Effector memory CD8-positive, alpha-beta T cell (primary cell): ENCODE results near the gene RPS6KA5.
"Not testable (repeated sequence)": the region's sequence is repeated elsewhere in the genome, so short reads cannot be mapped to it uniquely, and the experiment has no call there.

ENCODE experiments used
- ATAC-seq: fragments of 150-1000 bp; cut with Tn5 transposase; replicated peaks from 2 replicates; pipeline ENCODE4 v1.10.0; 2021; ENCODE audit warnings: mild to moderate bottlenecking, moderate library complexity
- DNase-seq, 3 experiments: peaks; one replicate each; pipeline ENCODE4 v3.0.0; 2021
- H3K27ac Mint-ChIP-seq, 2 donors: one replicate each; pipeline ENCODE4 v1.8.0; 2022; ENCODE audit warnings: mild to moderate bottlenecking in 2 of 2, mixed read lengths in 2 of 2, moderate library complexity in 2 of 2
- H3K27me3 Mint-ChIP-seq, 2 donors: one replicate each; pipeline ENCODE4 v1.8.0; 2022; ENCODE audit warnings: mixed read lengths in 2 of 2
- H3K36me3 Mint-ChIP-seq: one replicate; pipeline ENCODE4 v1.8.0; 2022; ENCODE audit warnings: mild to moderate bottlenecking, moderate library complexity, mixed read lengths; ENCODE audit not compliant: insufficient read depth
- H3K4me1 Mint-ChIP-seq, 2 donors: one replicate each; pipeline ENCODE4 v1.8.0; 2022; ENCODE audit warnings: low read depth in 2 of 2, mixed read lengths in 2 of 2
- H3K4me3 Mint-ChIP-seq, 2 donors: one replicate each; pipeline ENCODE4 v1.8.0; 2022; ENCODE audit warnings: mild to moderate bottlenecking in 2 of 2, mixed read lengths in 2 of 2, moderate library complexity in 2 of 2
- H3K9me3 Mint-ChIP-seq, 2 donors: one replicate each; pipeline ENCODE4 v1.8.0; 2022; ENCODE audit warnings: mixed read lengths in 2 of 2

RPS6KA5 gene

DNA sequence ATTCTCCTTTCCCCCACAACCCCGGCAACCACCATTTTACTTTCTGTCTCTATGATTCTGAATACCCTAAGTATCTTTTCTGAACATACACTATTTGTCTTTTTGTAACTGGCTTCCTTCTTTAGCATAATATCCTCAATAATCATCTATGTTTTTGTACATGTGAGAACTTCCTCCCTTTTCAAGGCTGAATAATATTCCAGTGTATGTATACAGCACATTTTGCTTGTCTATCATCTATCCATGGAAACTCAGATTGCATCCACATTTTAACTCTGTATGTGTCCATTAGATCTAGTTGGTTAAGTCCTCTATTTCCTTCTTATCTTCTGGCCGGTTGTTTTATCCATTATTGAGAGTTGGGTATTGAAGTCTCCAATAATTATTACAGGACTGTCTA is 180.2 kb downstream of the RPS6KA5 start:
- Mint-ChIP-seq H3K36me3 (peaks cover 18% of the 10 kb centered on the region), H3K27me3 (no peaks in the 10 kb centered on the region), H3K9me3 (peaks cover 2 to 10% of the 10 kb centered on the region in 2 donors), H3K4me3 (no peak overlapping the region), H3K4me1 (no peaks in the 10 kb centered on the region), H3K27ac (no peak overlapping the region)
- DNase-seq = no peak
- no peak for ATAC-seq

- no peak for DNase-seq
- Mint-ChIP-seq H3K4me1 (no peaks in the 10 kb centered on the region), H3K36me3 (peaks cover 13% of the 10 kb centered on the region), H3K27me3 (no peaks in the 10 kb centered on the region), H3K4me3 (no peak overlapping the region), H3K9me3 (no peaks in the 10 kb centered on the region), H3K27ac (peak overlapping the region in 1 of 2 donors; percentile 3)
- ATAC-seq = no peak
These were observed 185.8 kb downstream of the RPS6KA5 start for GRCh38 chr14:90874599-90874998.

DNA sequence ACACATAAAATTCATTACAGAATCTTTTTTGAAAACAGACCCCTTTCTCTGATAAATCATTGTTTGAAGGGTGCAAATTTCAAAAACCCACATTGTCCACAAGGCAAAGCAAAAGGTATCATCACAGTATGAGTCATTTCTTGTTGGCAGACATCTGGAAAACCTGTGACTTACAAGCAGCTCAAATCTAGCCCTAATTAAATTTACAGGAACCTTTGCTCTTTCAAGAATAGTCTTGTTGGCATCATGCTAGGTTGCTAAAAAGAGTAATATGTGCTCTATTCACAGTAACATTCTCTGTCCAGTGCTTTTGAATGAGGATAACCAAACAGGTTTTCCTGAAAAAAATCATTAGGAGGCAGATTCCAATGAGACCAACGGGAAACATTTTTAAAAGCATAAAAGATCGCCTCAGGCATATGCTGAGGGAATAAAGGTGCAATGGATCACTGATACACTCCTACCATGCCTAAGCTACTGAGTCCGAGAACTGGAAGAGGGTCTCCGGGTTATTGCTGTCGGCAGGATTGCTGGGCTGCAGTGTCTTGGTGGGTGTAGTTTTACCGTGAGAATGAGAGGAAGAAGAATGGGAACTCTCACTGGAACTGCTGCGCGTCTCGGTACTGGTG is 188.7 kb downstream of the RPS6KA5 start:
- Mint-ChIP-seq H3K27me3 (no peaks in the 10 kb centered on the region), H3K36me3 (peaks cover 13% of the 10 kb centered on the region), H3K4me1 (no peaks in the 10 kb centered on the region), H3K27ac (no peak overlapping the region), H3K4me3 (no peak overlapping the region), H3K9me3 (no peaks in the 10 kb centered on the region)
- DNase-seq = no peak
- ATAC-seq = no peak

DNA sequence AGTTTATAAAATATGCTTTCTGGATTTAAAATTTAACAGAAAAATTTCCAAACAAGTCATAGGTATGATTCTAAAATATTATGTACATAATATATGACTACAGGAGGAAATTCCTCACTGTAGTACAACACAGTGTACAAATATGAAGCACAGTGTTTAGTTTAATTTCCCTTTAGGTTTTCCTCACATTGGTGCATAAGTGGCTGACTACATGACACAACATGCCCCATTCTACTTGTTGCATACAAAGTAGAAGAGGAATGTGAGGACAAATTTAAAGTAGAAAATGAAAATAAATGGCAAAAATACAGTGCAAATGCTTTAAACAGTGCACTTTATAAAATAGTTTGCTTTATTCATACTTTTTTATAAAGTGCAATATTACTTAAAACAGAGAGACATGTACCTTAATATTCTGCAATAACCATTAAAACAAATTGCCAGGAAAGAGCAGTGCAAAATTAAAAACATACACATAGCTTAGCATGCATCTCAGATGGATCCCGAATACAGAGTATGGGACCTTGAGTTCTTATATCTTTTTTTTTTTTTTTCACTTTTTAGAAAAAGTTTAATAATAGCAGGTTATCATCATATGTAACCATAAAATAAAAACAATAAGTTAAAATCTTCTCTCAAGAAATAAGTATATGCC is 189.4 kb downstream of the RPS6KA5 start:
- no peak overlapping the region for H3K4me3 Mint-ChIP-seq
- no peaks in the 10 kb centered on the region for H3K9me3 Mint-ChIP-seq
- ATAC-seq (no peak), DNase-seq (no peak)
- no peak overlapping the region for H3K27ac Mint-ChIP-seq
- H3K4me1 Mint-ChIP-seq = no peaks in the 10 kb centered on the region
- H3K36me3 Mint-ChIP-seq = peaks cover 13% of the 10 kb centered on the region
- no peaks in the 10 kb centered on the region for H3K27me3 Mint-ChIP-seq

DNA sequence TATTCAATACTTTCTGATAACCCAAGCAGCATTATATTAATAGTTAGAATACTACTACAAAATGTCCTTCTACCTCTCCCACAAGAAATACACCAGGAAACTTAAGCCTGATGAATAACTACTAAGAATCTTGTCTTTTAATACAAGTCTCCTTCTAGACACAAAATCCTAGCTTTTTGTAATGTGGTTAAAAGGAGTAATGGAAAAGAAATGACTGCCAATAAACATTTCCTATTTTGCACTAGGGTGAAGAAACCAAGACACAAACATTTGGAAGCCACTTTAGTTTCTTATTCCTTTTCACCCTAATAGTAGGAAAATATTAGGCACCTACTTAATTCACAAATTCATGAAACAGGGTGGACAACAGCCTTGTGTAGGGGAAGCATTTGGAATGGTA is 192.9 kb downstream of the RPS6KA5 start:
- H3K4me1 Mint-ChIP-seq = no peaks in the 10 kb centered on the region
- no peaks in the 10 kb centered on the region for H3K9me3 Mint-ChIP-seq
- no peak for ATAC-seq
- H3K36me3 Mint-ChIP-seq = peaks cover 3% of the 10 kb centered on the region
- H3K4me3 Mint-ChIP-seq = no peak overlapping the region
- no peaks in the 10 kb centered on the region for H3K27me3 Mint-ChIP-seq
- no peak for DNase-seq
- H3K27ac Mint-ChIP-seq = no peak overlapping the region

DNA sequence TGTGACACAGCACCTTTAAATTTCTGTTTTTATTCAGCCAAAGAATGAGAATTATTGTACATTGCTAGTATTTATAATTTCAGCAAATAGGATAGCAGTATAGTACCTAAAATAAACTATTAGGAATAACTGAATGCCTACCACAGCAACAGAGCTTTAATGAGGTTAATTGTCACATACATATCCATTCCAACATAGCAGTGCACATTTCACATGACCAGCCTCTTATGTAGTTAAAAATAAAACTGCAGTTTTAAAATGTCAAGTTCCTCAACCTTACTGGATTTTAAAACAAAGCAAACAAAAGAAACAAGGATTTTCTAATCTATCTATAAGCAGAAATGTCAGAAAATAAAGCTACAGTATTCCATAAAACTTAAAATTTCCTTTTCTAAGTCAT is 193.6 kb downstream of the RPS6KA5 start:
- H3K27me3 Mint-ChIP-seq = no peaks in the 10 kb centered on the region
- peaks cover 2% of the 10 kb centered on the region for H3K36me3 Mint-ChIP-seq
- no peak overlapping the region for H3K4me3 Mint-ChIP-seq
- no peak for DNase-seq
- no peak overlapping the region for H3K27ac Mint-ChIP-seq
- ATAC-seq = no peak
- no peaks in the 10 kb centered on the region for H3K4me1 Mint-ChIP-seq
- no peaks in the 10 kb centered on the region for H3K9me3 Mint-ChIP-seq

DNA sequence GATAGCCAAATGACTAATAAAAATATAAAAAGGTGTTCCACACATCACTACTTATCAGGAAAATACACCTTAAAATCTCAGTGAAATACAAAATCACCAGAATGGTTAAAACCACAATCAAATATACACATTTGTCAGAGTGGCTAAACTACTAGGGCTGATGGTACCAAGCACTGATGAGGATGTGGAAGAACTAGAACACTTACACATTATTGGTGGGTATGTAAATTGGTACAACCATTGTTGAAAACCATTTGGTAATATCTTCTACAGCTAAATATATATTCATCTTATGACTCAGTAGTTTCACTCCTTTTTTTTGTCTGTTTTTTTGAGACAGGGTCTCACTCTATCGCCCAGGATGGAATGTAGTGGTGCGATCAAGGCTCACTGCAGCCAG is 195.7 kb downstream of the RPS6KA5 start:
- Mint-ChIP-seq H3K27ac (no peak overlapping the region), H3K4me3 (no peak overlapping the region), H3K9me3 (no peaks in the 10 kb centered on the region), H3K4me1 (no peaks in the 10 kb centered on the region), H3K36me3 (no peaks in the 10 kb centered on the region), H3K27me3 (no peaks in the 10 kb centered on the region)
- no peak for ATAC-seq
- DNase-seq = no peak

GRCh38 chr14:90858511-90858910 is 201.9 kb downstream of the RPS6KA5 start:
- no peak overlapping the region for H3K27ac Mint-ChIP-seq

DNA sequence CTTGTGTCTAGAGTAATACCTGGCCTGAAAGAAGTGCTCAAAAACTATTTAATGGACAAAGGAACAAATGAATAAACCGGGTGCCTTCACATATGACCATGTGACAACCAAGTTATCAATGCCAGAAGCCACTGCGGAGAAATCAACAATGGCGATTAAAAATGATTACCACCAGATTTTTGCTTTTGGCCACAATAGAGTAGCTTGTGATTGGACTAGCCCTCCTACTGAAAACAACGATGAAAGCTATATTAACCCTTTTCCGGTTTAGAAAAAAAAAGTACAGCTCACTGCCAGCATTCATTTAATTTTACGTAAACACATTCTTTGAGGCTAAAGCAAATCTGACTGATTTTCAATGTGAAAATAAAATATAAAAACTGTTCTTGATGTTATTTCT is 202.6 kb downstream of the RPS6KA5 start:
- H3K27ac Mint-ChIP-seq = no peak overlapping the region
- no peaks in the 10 kb centered on the region for H3K27me3 Mint-ChIP-seq
- no peak overlapping the region for H3K4me3 Mint-ChIP-seq
- ATAC-seq (no peak), DNase-seq (no peak)
- no peaks in the 10 kb centered on the region for H3K36me3 Mint-ChIP-seq
- H3K9me3 Mint-ChIP-seq = no peaks in the 10 kb centered on the region
- no peaks in the 10 kb centered on the region for H3K4me1 Mint-ChIP-seq

More at GRCh38 chr14:90858511-90858910, 201.9 kb downstream of the RPS6KA5 start:
- no peaks in the 10 kb centered on the region for H3K4me1 Mint-ChIP-seq
- no peaks in the 10 kb centered on the region for H3K9me3 Mint-ChIP-seq
- H3K27me3 Mint-ChIP-seq = no peaks in the 10 kb centered on the region
- no peak for DNase-seq
- no peak for ATAC-seq
- no peaks in the 10 kb centered on the region for H3K36me3 Mint-ChIP-seq
- H3K4me3 Mint-ChIP-seq = no peak overlapping the region

GRCh38 chr14:90856115-90856514 is 204.3 kb downstream of the RPS6KA5 start:
- DNase-seq, H3K27me3 Mint-ChIP-seq, H3K9me3 Mint-ChIP-seq, H3K4me1 Mint-ChIP-seq, H3K36me3 Mint-ChIP-seq, H3K27ac Mint-ChIP-seq, ATAC-seq, H3K4me3 Mint-ChIP-seq: not testable (repeated sequence)

DNA sequence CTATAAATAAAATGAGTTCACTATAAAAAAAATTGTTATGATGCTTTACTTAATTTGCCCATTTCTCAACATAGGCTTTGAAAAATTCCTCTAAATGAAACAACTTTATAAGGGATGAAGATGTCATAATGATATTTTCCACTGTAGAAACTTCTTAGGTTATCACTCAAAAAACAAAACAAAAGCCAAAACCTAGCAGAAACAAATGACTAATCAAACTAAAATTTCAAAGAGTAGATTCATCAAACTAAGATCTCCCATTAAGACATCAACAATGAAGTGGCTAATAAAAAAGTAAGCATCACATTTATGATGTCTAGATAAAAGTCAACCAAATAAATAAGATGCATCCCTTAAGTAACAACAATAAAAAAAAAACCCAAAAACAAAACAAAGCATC is 207.3 kb downstream of the RPS6KA5 start:
- no peaks in the 10 kb centered on the region for H3K27me3 Mint-ChIP-seq
- DNase-seq = no peak
- H3K27ac Mint-ChIP-seq = no peak overlapping the region
- H3K4me3 Mint-ChIP-seq = no peak overlapping the region
- H3K9me3 Mint-ChIP-seq = no peaks in the 10 kb centered on the region
- no peaks in the 10 kb centered on the region for H3K4me1 Mint-ChIP-seq
- H3K36me3 Mint-ChIP-seq = peaks cover 4% of the 10 kb centered on the region
- ATAC-seq = no peak

DNA sequence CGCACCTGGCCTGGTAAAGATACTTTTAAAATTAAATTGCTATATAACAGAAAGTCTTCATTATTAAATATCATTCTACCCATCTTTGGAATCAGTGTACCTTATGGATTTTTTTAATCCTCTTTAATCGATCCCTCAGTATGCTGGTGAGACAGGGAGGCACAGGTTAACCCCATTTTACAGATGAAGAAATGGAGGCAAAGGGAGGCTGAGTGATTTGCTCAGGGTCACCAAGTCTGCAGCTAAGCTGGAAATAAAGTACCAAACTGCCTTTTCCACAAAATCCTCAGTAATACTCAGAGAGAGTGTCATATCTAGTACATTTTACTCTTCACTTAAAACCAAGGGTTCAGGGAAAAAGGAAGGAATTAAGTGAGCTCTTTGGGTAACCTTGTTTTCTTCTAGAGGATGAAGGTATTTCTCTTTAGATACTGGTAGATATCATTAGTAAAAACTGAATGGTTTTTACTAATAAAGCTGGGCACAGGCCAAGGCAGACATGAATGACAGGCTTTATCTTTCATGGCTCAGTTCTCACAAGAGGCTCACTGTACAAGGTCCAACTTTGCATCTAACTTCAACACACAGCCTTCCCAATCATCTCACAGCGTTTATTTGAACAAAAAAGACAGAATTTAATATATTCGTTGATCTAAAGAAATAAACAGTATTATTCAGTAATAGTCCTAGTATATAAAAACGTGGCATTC is 209.0 kb downstream of the RPS6KA5 start:
- Mint-ChIP-seq H3K27me3 (no peaks in the 10 kb centered on the region), H3K9me3 (no peaks in the 10 kb centered on the region), H3K27ac (no peak overlapping the region), H3K4me1 (no peaks in the 10 kb centered on the region), H3K4me3 (no peak overlapping the region), H3K36me3 (peaks cover 4% of the 10 kb centered on the region)
- ATAC-seq (no peak), DNase-seq (no peak)

- Mint-ChIP-seq H3K27me3 (no peaks in the 10 kb centered on the region), H3K36me3 (peaks cover 4% of the 10 kb centered on the region), H3K27ac (no peak overlapping the region), H3K4me3 (no peak overlapping the region), H3K4me1 (no peaks in the 10 kb centered on the region), H3K9me3 (no peaks in the 10 kb centered on the region)
- ATAC-seq (no peak), DNase-seq (no peak)
These were observed 210.0 kb downstream of the RPS6KA5 start for GRCh38 chr14:90850487-90850886.

- H3K9me3 Mint-ChIP-seq = no peaks in the 10 kb centered on the region
- peaks cover 4% of the 10 kb centered on the region for H3K36me3 Mint-ChIP-seq
- no peak for DNase-seq
- no peak overlapping the region for H3K4me3 Mint-ChIP-seq
- no peaks in the 10 kb centered on the region for H3K4me1 Mint-ChIP-seq
- no peak for ATAC-seq
- no peaks in the 10 kb centered on the region for H3K27me3 Mint-ChIP-seq
- no peak overlapping the region for H3K27ac Mint-ChIP-seq
These were observed 210.5 kb downstream of the RPS6KA5 start for GRCh38 chr14:90849787-90850444.
